ENCODE data around the gene NUP50.

DNA sequence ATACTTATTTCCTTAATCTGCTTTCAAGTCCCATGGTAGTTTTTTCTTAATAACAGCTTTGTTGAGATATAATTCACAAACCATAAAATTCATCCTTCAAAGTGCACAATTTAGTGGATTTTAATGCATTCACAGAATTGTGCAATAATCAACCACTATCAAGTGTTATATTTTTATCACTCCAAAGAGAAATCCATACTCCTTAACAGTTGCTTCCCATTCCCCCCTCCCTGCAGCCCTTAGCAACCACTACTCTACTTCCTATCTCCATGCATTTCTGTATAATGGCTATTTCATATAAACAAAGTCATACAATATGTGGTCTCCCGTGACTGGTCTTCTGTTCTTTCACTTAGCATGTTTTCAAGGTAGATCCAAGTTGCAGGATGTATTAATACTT is 18.8 kb upstream of the NUP50 start:
- no peak for TF ChIP-seq FOXA1 (IDR thresholded peaks at IDR 0.05)
- no peak for TF ChIP-seq ZNF384 (IDR thresholded peaks at IDR 0.05)
- no peak for TF ChIP-seq BHLHE40 (IDR thresholded peaks at IDR 0.05; ENCODE audit: borderline replicate concordance)
- TF ChIP-seq SP1 (IDR thresholded peaks at IDR 0.05) = no peak
- no peak for TF ChIP-seq FOXM1 (IDR thresholded peaks at IDR 0.05; ENCODE audit: borderline replicate concordance)
- no peak for TF ChIP-seq ELF4 (IDR thresholded peaks at IDR 0.05)
- TF ChIP-seq CTBP1 (IDR thresholded peaks at IDR 0.05; ENCODE audit: borderline replicate concordance) = no peak
- TF ChIP-seq TARDBP (IDR thresholded peaks at IDR 0.05) = no peak
- TF ChIP-seq ARNT (IDR thresholded peaks at IDR 0.05) = no peak
- no peak for TF ChIP-seq LEF1 (IDR thresholded peaks at IDR 0.05; ENCODE audit: borderline replicate concordance)
- no peak for TF ChIP-seq HDGF (IDR thresholded peaks at IDR 0.05; ENCODE audit: borderline replicate concordance)
